HG02623 (cell line): ENCODE measurements around the gene NUMB.

ENCODE experiments used
- ATAC-seq: cut with Tn5 transposase; IDR thresholded peaks from one replicate; pipeline ENCODE4 v1.9.1; 2021; ENCODE audit warnings: moderate library complexity; ENCODE audit not compliant: unreplicated experiment

NUMB gene

DNA sequence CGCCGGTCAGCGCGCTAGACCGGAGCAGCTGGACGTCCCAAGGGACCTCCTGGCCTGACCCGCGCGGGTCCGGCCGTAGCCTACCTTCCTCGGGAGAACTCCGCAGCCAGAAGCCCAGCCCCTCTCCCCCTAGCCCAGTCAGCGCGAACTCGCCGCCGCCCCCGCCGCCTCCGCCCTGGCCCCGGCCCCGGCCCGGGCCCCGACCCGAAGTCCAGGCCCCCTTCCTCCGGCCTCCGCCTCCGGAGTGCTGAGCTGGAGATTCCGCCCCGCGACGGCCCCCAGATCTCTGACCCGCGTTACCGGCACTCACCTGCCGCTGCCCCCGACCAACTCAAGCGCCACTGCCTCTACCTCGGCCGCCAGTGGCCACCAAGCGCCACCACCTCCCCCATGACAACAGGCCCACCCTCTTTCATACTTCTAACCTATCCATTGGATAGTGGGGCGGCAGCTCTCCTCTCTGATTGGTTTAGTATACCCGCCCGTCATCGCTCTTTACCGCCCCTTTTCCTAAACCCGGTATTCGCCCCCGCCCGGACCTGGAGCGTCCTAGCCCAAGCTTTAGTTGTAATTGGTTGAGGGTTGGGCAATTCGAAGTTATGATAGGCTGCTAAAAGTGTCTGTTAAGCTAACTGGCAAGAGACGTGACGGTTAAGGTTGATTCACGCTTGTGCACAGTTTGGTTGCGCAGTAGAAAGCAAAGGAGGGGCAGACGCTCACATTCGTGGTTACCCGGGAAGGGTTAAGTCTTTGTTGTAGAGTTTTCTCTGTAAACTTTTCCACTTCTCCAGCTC is at the start of gene NUMB:
TSS of gene NUMB (minus strand) at position 364 of the 794 bp plus-strand sequence. CDS start 102,795 bp downstream, outside the sequence.
- ATAC-seq = peak; percentile 94

DNA sequence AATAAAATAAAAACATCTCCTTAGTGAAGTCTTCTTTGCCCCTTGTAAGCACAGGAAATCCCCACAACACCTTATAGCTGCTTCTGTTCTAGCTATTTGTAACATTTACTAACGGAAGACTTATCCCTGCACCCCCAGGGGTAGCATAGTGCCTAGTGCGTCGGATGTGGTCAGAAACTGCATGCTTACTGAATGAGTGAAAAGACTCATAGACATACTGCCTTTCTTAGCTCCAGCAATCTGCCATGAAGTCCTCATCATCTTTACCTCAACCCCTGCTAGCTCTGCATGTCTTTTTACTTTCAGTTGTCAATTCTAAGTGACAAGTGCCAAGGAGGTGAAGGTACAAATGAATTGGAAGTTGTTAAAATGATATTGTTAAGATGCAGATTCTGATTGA is 45.3 kb upstream of the NUMB start:
- no peak for ATAC-seq

DNA sequence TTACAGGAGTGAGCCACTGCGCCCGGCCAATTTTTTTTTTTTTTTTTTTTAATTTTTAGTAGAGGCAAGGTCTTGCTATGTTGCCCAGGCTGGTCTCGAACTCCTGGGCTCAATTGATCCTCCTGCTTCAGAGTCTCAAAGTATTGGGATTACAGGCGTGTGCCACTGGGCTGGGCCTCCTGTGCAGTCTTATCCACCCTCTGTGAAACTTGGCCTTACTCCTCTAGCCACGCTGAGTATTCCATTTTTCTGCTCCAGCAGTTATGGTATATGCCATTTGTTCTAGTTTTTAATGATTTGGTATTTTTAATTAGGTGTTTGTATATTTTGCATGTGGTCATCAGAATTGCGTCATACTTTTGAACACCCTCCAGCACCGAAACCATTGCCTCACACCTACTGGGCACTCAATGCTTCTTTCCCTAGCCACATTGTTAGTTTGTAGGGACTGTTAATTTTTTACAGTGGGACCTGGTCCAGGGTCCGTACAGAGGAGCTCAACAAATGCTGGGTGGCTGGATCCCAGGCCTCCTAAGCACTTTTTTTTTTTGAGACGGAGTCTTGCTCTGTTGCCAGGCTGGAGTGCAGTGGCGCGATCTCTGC is 43.8 kb upstream of the NUMB start:
- no peak for ATAC-seq

DNA sequence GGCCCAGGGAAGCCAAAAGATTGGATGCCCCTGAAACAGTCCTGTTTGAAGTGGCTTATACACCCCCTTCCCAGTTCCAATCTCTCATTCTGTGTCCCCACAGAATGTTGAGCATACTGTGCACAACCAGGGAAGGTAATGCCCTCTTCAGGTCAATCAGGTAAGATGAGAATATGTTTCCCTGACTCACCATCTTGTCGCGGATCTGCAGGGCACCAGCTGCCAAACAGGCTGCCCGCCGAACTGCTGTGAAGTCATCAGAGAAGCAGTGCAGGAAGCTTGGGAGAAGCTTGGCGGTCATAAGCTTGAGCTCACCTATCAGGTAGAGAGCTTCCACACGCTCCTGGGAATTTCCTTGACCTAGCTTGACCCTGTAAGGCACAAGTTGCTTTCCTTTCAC is 42.0 kb upstream of the NUMB start:
- no peak for ATAC-seq

DNA sequence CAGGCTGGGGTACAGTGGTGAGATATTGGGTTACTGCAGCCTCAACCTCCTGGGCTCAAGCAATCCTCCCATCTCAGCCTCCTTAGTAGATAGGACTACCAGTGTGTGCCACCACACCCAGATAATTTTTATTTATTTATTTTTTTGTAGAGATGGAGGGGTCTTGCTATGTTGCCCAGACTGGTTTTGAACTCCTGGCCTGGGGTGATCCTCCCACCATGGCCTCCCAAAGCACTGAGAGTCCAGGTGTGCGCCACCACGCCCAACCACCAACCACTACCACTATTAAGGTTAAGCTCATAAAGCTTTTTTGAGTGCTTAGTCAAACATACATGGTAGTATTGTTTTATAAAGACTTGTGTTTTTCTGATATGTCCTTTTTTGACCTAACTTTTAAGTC is 36.2 kb upstream of the NUMB start:
- ATAC-seq = no peak

DNA sequence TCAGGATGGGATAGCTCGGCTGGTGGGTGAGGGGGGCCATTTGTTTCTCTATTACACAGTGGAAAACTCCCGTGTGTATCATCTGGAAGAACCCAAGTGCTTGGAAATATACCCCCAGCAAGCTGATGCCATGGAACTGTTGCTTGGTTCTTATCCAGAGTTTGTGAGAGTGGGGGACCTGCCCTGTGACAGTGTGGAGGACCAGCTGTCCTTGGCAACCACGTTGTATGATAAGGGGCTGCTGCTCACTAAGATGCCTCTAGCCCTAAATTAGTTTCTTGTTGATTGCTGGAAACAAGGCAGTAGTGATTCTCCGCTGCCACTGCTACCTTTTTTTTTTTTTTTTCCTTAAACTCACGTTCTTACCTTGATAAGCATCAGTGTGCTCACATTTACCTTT is 34.3 kb upstream of the NUMB start:
- ATAC-seq = no peak

DNA sequence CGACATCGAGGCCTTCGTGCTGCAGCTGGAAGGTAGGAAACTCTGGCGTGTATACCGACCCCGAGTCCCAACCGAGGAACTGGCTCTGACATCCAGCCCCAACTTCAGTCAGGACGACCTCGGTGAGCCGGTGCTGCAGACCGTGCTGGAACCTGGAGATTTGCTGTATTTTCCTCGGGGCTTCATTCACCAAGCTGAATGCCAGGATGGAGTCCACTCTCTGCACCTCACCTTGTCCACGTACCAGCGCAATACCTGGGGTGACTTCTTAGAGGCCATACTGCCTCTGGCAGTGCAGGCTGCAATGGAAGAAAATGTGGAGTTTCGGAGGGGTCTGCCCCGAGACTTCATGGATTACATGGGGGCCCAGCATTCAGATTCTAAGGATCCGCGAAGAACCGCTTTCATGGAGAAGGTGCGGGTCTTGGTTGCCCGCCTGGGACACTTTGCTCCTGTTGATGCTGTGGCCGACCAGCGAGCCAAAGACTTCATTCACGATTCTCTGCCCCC is 33.8 kb upstream of the NUMB start:
- no peak for ATAC-seq

DNA sequence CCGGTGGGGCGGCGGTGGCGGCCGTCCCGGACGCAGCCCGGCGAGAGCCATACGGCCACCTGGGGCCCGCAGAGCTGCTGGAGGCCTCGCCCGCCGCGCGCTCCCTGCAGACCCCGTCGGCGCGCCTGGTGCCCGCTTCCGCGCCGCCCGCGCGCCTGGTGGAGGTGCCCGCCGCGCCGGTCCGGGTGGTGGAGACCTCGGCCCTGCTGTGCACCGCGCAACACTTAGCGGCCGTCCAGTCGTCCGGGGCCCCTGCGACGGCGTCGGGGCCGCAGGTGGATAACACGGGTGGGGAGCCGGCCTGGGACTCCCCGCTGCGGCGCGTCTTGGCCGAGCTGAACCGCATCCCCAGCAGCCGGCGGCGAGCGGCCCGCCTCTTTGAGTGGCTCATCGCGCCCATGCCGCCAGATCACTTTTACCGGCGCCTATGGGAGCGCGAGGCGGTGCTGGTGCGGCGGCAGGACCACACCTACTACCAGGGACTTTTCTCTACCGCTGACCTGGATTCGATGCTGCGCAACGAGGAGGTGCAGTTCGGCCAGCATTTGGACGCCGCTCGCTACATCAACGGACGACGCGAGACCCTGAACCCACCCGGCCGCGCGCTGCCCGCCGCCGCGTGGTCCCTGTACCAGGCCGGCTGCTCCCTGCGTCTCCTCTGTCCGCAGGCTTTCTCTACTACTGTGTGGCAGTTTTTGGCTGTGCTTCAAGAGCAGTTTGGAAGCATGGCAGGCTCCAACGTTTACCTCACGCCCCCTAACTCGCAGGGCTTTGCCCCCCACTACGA is 33.1 kb upstream of the NUMB start:
- ATAC-seq = peak; percentile 37

DNA sequence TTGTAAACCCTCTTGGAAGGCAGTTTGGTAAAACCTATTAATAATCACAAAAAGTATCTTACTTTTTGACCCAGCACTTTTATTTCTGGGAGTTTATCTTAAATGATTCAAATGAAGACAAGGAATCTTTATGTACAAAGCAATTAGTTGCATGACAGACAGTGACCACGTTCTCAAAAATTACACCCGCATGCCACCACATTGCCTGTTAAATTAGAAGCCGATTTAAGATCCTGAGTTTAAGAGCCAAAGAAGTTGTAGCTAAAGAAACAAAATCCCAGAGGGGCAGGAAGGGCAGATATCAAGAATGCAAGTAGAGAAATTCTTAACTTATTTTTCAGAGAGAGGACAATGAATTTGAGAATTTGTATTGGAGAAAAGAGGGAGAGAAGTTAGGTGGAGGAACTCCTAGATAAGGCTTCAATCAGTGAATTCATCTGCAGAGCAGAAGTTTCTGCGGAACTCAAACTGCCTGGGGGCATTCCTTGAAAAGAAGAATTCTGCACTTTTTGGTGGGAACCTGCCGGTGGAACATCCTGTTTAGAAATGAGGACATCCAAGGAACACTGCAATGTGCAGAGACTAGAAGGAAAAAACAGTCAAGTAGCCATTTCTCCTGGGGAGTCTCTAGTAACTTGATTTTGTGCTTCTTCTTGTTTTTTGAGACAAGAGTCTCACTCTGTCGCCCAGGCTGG is 31.3 kb upstream of the NUMB start:
- ATAC-seq = no peak

DNA sequence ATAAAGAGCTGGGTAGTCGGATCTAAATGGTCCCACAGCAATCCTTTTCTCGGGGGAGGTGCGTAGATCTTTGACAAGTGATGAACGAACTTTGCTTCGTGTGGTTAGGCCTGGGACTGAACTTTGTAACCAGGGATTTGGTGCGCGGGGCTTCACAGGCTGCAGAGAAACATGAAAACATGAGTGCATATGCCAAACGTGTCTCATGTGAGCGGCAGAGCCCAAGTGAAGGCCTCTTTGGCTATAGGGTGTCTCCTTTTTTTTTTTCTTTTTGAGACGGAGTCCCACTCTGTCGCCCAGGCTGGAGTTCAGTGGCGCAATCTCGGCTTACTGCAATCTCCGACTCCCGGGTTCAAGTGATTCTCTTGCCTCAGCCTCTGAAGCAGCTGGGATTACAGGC is 20.3 kb upstream of the NUMB start:
- no peak for ATAC-seq

DNA sequence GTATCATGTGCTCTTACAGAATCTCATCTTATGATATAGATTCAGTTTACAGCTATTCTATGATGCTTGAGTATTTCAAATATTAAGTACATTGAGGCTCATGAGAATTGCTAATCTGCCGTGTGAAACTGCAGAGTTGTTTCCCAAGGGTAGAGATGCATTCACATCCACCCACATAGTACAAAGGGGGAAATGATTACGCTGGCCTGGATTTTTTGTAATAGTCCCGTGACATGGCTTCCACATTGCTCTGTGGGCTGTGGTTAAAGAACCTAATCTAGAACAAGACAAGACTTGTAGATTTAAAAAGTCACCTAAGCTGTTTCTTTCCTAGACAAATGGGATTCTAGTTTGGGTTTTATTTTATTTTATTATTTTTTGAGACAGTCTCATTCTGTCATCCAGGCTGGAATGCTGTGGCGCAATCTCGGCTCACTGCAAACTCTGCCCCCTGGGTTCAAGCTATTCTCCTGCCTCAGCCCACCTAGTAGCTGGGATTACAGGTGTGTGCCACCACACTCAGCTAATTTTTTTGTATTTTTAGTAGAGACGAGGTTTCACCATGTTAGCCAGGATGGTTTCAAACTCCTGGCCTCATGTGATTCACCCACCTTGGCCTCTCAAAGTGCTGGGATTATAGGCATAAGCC is 19.4 kb upstream of the NUMB start:
- no peak for ATAC-seq

DNA sequence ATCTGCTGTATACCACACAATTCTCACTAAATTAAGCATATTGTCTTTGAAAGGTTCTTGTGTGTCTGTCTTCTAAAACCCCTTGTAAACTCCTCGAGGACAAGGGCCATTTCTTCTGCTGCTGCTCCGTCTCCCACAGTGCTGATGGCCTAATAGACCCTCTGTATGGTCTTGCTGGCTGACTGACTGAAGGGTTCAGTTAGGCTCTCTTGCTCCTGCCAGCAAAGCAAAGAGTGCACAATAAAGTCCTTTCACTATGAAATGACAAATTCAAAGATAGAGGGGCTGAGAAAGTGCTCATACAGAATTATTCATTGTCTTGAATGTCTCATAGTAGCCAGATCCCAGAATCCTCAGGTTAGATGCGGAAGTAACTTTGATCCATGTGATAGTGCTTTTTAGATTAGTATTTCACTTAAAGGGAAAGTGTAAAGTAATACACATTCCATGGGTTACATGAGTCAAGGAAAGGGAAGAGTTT is 18.1 kb upstream of the NUMB start:
- ATAC-seq = no peak

DNA sequence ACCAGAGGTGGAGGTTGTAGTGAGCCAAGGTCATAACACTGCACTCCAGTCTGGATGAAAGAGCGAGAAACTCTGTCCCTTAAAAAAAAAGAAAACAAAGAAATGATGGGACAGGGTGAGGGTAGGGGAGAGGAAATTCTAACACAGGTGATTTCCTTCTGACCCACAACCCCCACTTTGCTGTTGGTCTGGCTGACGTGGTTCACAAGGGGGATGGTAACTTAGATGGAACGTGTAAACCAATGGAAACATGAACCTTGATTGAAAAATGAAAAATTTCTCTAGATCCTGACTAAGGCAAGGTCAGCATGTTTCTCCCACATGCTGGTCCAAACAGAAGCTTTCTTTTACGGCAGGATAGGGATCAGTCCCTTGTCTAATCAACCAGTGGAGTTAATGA is 16.6 kb upstream of the NUMB start:
- ATAC-seq = no peak

DNA sequence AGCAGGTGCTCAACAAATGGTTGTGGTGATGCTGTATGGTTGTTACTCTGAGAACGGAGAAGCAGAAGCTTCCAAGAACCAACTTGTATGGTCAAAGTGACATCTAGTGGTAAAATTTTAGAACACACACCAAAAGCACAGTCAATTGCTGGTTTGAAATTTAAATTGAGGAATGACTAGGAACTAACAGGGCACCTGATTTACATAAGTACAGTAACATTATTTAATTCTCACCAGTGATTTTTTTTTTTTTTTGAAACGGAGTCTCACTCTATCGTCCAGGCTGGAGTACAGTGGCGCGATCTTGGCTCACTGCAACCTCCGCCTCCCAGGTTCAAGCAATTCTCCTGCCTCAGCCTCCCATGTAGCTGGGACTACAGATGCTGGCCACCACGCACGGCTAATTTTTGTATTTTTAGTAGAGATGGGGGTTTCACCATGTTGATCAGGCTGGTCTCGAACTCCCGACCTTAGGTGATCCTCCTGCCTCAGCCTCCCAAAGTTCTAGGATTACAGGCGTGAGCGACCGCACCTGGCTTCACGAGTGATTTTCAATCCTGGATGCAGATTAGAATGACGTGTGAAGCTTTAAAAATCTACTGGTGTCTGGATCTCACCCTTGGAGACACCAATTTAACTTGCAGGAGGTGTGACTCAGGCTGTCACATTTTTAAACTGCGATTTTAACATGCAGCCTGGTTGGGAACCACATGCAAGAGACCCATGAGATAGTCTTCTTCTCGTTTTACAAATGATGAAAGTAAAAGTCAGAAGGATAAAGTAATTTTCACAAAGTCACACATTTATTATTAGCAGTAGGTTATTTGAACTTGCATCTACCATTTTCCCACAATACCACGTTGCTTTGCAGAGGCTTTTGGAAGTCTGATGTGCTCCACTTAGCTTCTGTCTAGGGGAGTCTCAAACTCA is 14.1 kb upstream of the NUMB start:
- no peak for ATAC-seq

DNA sequence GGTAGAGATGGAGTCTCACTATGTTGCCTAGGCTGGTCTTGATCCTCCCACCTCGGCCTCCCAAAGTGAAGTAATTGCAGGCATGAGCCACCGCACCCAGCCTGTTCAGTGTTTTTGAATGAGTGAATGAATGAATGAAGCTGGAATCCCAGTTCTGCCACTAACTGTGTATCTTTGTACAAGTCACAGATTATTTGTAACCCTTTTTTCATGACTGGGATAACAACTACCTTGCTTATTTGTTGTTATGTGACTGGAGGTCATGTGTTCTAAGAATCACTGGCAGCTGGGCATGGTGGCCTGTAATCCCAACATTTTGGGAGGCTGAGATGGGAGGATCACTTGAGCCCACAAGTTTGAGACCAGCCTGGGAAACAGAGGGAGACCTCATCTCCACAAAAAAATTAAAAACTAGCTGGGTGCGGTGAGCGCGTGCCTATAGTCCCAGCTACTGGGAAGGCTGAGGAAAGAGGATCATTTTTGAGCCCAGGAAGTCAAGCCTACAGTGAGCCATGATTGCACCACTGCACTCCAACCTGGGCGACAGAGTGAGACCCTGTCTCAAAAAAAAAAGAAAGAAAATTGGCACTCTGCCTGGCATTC is 13.3 kb upstream of the NUMB start:
- no peak for ATAC-seq

DNA sequence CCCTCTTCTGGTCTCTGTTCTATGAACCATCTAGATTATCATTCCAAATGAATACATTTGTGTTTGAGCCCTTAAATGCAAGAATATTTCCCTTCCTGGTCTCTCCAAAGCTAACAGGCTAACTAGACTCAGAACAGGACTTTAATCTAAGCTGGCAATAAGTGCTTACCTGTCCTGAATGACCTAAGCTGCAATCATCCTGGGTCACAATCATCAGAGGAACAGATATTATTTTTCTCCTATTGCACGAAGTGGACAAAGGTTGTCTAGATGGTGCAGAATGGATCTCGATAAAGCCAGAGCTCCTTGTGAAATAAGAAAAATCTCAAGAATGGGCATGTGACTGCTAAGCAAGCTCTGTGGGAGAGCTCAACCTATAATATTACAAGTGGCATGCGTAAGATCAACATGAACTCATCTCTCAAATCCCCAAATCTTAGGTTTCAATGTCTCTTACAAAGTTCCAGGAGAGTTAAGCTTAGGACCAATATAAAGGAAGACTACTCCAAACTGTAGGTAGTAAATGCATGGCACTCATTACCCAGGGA is 10.6 kb upstream of the NUMB start:
- ATAC-seq = no peak

DNA sequence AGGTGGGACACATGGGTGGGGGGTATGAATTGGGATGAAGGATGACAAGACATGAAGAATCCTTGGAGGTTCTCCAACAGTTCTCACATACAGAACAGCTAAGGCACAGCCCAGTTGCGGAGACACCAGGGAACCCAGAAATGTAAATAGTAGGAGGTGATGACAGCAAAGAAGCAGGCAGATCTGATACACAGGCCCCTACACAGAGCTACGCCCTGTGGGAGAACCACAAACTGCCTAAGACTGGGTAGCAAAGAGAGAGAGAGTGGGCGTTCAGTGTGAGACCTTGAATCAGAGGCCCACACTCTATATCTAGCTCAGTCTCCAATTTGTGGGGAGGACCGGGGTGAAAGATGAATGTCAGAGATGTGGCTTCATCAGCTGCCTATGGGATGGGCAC is 9.5 kb upstream of the NUMB start:
- no peak for ATAC-seq

DNA sequence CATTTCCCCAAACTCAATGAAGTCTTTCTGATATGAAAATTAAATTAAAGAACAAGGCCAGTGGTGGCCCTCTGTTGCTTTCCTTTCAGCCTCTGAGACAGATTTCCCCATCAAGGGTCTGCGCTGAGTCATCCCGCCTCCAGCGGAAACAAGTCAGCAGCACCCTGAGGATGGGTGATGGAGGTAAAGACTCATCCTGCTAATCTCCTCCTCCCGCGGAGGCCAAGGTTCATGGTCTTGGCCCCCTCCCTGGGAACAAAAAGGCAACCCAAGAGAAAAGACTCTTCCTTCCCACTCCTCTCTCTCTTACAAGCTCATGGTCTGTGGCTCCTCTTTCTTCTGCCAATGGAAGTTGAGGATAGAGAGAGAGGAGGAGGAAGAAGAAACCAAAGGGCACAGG is 9.0 kb upstream of the NUMB start:
- ATAC-seq = no peak

DNA sequence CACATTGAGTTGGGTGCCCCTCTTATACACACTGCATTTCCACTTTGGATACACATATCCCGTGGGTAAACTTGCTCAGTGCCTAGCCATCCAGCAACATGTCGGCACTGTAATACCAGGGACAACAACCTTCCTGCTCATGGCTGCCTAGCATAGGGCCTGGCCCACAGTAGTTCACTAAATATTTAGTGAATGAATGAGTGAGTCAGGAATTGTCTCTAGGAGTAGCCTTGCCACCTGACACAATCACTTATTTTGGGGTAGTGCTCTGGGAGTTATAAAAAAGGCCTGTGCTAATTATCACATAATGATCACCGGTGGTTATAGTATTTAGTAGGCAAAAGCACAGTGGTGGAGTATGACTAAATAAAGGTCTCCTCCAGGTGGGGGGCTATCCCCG is 8.5 kb upstream of the NUMB start:
- ATAC-seq = no peak
